ENCODE measurements around the gene VN1R5. TPM values are rescaled to one million over a fixed set of nuclear protein-coding genes. Genes with fewer than 3 reads are reported as not detected.

Gene VN1R5
- total RNA-seq, 1 experiment from 2014 or later = not detected

DNA sequence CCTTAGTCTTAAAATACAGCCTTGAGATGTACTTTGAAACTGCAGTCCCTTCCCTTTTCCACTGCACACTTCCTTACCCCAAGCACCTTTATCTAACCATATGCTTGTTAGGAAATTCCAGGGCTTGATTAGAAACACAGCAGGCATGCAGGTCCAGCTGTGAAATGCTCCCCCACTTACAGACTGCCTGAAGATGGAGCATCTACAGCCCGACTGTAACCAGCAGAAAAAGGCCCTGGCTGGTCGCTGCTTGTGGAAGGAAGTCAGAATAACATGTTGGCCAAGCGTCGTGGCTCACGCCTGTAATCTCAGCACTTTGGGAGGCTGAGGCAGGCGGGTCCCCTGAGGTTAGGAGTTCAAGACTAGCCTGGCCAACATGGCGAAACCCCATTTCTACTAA, 37.2 kb downstream of the VN1R5 start:
- H3K27ac ChIP-seq (ENCODE audit: low read depth, low read length) = no peak overlapping the region
- POLR2A ChIA-PET = no interaction called here
- H3K4me3 ChIP-seq (replicated peaks in 1 of 2; ENCODE audit: low read depth in 1 of 2, low read length in 2 of 2) = no peak overlapping the region
- no peaks in the 10 kb centered on the region for H3K9me2 ChIP-seq (ENCODE audit: insufficient read depth)
- no peaks in the 10 kb centered on the region for H3K27me3 ChIP-seq (ENCODE audit: insufficient read depth, low read length)
- no peak overlapping the region for H3K4me2 ChIP-seq (ENCODE audit: low read length)
- H3K9me3 ChIP-seq (ENCODE audit: control insufficient read depth in 1 of 2, insufficient read depth in 1 of 2, low read depth in 1 of 2, low read length in 2 of 2) = no peaks in the 10 kb centered on the region
- H2AFZ ChIP-seq (ENCODE audit: low read depth, low read length, poor library complexity, severe bottlenecking) = no peak overlapping the region
- no peak for DNase-seq (ENCODE audit: low read depth, low spot score)
- no peaks in the 10 kb centered on the region for H4K20me1 ChIP-seq (ENCODE audit: insufficient read depth)
- H3K36me3 ChIP-seq (ENCODE audit: control insufficient read depth in 1 of 2, insufficient read depth in 2 of 2, low read length in 2 of 2) = peaks cover 0 to 2% of the 10 kb centered on the region in 2 experiments; a peak in 1 of 4 replicates
- BruUV-seq (replicated peaks) = no TSS peak
- intact Hi-C loops (cut with micrococcal nuclease) = no loop called here
- RAD21 ChIA-PET (ENCODE audit: low non-redundant PET in 1 of 2, low total read pairs in 2 of 2, uncharacterized antibody in 2 of 2, unreplicated experiment in 2 of 2) = no interaction called here
- no peak overlapping the region for H3K9ac ChIP-seq (ENCODE audit: low read length)
- H3K79me2 ChIP-seq (ENCODE audit: insufficient read depth, low read length) = no peaks in the 10 kb centered on the region
- no peaks in the 10 kb centered on the region for H3K4me1 ChIP-seq (ENCODE audit: control insufficient read depth in 1 of 2, insufficient read depth in 2 of 2, low read length in 2 of 2)
- ATAC-seq = no peak
- CTCF ChIA-PET = no interaction called here
- no peak for TF ChIP-seq SIN3A (IDR thresholded peaks at IDR 0.05; ENCODE audit: low read depth)
- no peak for TF ChIP-seq ATF3 (IDR thresholded peaks at IDR 0.05)
- TF ChIP-seq CBX3 (IDR thresholded peaks at IDR 0.05; ENCODE audit: low read depth) = no peak
- TF ChIP-seq EZH2phosphoT487 (IDR thresholded peaks at IDR 0.05; ENCODE audit: borderline replicate concordance) = no peak
- TF ChIP-seq REST (IDR thresholded peaks at IDR 0.05; ENCODE audit: low read depth) = no peak
- no peak for TF ChIP-seq SRF (IDR thresholded peaks at IDR 0.05; ENCODE audit: low read depth)
- TF ChIP-seq, protein P1, sequence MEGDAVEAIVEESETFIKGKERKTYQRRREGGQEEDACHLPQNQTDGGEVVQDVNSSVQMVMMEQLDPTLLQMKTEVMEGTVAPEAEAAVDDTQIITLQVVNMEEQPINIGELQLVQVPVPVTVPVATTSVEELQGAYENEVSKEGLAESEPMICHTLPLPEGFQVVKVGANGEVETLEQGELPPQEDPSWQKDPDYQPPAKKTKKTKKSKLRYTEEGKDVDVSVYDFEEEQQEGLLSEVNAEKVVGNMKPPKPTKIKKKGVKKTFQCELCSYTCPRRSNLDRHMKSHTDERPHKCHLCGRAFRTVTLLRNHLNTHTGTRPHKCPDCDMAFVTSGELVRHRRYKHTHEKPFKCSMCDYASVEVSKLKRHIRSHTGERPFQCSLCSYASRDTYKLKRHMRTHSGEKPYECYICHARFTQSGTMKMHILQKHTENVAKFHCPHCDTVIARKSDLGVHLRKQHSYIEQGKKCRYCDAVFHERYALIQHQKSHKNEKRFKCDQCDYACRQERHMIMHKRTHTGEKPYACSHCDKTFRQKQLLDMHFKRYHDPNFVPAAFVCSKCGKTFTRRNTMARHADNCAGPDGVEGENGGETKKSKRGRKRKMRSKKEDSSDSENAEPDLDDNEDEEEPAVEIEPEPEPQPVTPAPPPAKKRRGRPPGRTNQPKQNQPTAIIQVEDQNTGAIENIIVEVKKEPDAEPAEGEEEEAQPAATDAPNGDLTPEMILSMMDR (IDR thresholded peaks at IDR 0.05 in 2 of 3, conservative IDR thresholded peaks at IDR 0.05 in 1 of 3; ENCODE audit: borderline replicate concordance in 1 of 3, insufficient read depth in 1 of 3, low read depth in 2 of 3, low read length in 2 of 3) = no peak
- no peak for TF ChIP-seq POLR2A (IDR thresholded peaks at IDR 0.05; ENCODE audit: borderline replicate concordance, extremely low read depth, insufficient read depth, insufficient read length)
- no peak for TF ChIP-seq EGR1 (IDR thresholded peaks at IDR 0.05; ENCODE audit: low read depth)
- no peak for TF ChIP-seq TCF7L2 (IDR thresholded peaks at IDR 0.05; ENCODE audit: borderline replicate concordance, extremely low read depth, insufficient read depth, insufficient read length)
- no peak for TF ChIP-seq ZNF274 (IDR thresholded peaks at IDR 0.05; ENCODE audit: low read depth, low read length)
